ENCODE measurements around the gene IDH3G. TPM values are rescaled to one million over a fixed set of nuclear protein-coding genes. Genes with fewer than 3 reads are reported as not detected.

IDH3G gene
- total RNA-seq, 1 donor from 2014 or later, result 49.5 TPM

- Mint-ChIP-seq H3K9me3 (ENCODE audit: low read depth) (peaks cover 15% of the 10 kb centered on the region), H3K4me1 (ENCODE audit: low read depth) (no peaks in the 10 kb centered on the region), H3K4me3 (ENCODE audit: low read depth) (no peak overlapping the region), H3K27ac (no peak overlapping the region), H3K27me3 (peaks cover 5% of the 10 kb centered on the region), H3K36me3 (ENCODE audit: insufficient read depth) (no peaks in the 10 kb centered on the region)
- DNase-seq (ENCODE audit: low spot score, unreplicated experiment), result no peak
- no peak for TF ChIP-seq CTCF (IDR thresholded peaks at IDR 0.05; ENCODE audit: unreplicated experiment)
These were observed 20.6 kb upstream of the IDH3G start for GRCh38 chrX:153814591-153815315.

- Mint-ChIP-seq H3K4me3 (ENCODE audit: low read depth) (no peak overlapping the region), H3K9me3 (ENCODE audit: low read depth) (peaks cover 15% of the 10 kb centered on the region), H3K4me1 (ENCODE audit: low read depth) (no peaks in the 10 kb centered on the region), H3K27me3 (peaks cover 5% of the 10 kb centered on the region), H3K36me3 (ENCODE audit: insufficient read depth) (no peaks in the 10 kb centered on the region), H3K27ac (no peak overlapping the region)
- TF ChIP-seq CTCF (IDR thresholded peaks at IDR 0.05; ENCODE audit: unreplicated experiment), result no peak
- no peak for DNase-seq (ENCODE audit: low spot score, unreplicated experiment)
These were observed 19.0 kb upstream of the IDH3G start for GRCh38 chrX:153813161-153813560.

DNA sequence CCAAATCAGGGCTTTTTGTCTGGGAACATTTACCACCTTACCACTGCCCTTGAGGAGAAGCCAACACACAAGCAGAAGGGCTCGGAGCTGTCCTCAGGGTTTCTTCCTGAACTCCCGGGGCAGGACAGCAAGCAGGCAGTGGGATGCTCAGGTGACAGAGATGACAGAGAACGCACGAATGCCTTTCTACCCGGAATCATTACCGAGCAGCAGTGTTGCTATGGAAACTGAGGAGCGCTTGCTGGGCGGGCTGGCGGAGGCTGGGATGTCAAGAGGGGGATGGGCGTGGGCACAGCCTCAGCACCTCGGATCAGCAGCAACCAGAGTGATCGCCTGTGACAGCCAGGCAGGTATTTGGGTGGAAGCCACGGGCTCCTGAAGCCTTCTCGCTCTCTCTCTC lies 18.0 kb upstream of the IDH3G start:
- H3K27ac Mint-ChIP-seq, result no peak overlapping the region
- DNase-seq (ENCODE audit: low spot score, unreplicated experiment), result no peak
- peaks cover 15% of the 10 kb centered on the region for H3K9me3 Mint-ChIP-seq (ENCODE audit: low read depth)
- no peaks in the 10 kb centered on the region for H3K4me1 Mint-ChIP-seq (ENCODE audit: low read depth)
- no peaks in the 10 kb centered on the region for H3K36me3 Mint-ChIP-seq (ENCODE audit: insufficient read depth)
- TF ChIP-seq CTCF (IDR thresholded peaks at IDR 0.05; ENCODE audit: unreplicated experiment), result no peak
- peaks cover 5% of the 10 kb centered on the region for H3K27me3 Mint-ChIP-seq
- H3K4me3 Mint-ChIP-seq (ENCODE audit: low read depth), result no peak overlapping the region

GRCh38 chrX:153807976-153808375 lies 13.8 kb upstream of the IDH3G start:
- no peak for DNase-seq (ENCODE audit: low spot score, unreplicated experiment)
- peaks cover 7% of the 10 kb centered on the region for H3K9me3 Mint-ChIP-seq (ENCODE audit: low read depth)
- H3K27ac Mint-ChIP-seq, result no peak overlapping the region
- H3K4me1 Mint-ChIP-seq (ENCODE audit: low read depth), result no peaks in the 10 kb centered on the region
- H3K36me3 Mint-ChIP-seq (ENCODE audit: insufficient read depth), result no peaks in the 10 kb centered on the region
- peaks cover 4% of the 10 kb centered on the region for H3K27me3 Mint-ChIP-seq
- no peak for TF ChIP-seq CTCF (IDR thresholded peaks at IDR 0.05; ENCODE audit: unreplicated experiment)
- no peak overlapping the region for H3K4me3 Mint-ChIP-seq (ENCODE audit: low read depth)

GRCh38 chrX:153806999-153807575 lies 12.9 kb upstream of the IDH3G start:
- Mint-ChIP-seq H3K4me3 (ENCODE audit: low read depth) (no peak overlapping the region), H3K4me1 (ENCODE audit: low read depth) (no peaks in the 10 kb centered on the region), H3K9me3 (ENCODE audit: low read depth) (peaks cover 7% of the 10 kb centered on the region), H3K27me3 (peaks cover 2% of the 10 kb centered on the region), H3K36me3 (ENCODE audit: insufficient read depth) (no peaks in the 10 kb centered on the region), H3K27ac (no peak overlapping the region)
- TF ChIP-seq CTCF (IDR thresholded peaks at IDR 0.05; ENCODE audit: unreplicated experiment), result no peak
- DNase-seq (ENCODE audit: low spot score, unreplicated experiment), result no peak

Data from progenitor cell of endocrine pancreas (in vitro differentiated cells).